ENCODE measurements around the gene IL12RB1.
A peak's percentile ranks its signal among the peaks of the same experiment; 100 is the strongest.
"Not testable (repeated sequence)": the region's sequence is repeated elsewhere in the genome, so short reads cannot be mapped to it uniquely, and the experiment has no call there.

IL12RB1 gene

GRCh38 chr19:18046059-18046718, 40.5 kb downstream of the IL12RB1 start:
- DNase-seq (ENCODE audit: low spot score): no peak

GRCh38 chr19:18045307-18046050, 41.3 kb downstream of the IL12RB1 start:
- no peak for DNase-seq (ENCODE audit: low spot score)

GRCh38 chr19:18044825-18045304, 41.9 kb downstream of the IL12RB1 start:
- no peak for DNase-seq (ENCODE audit: low spot score)

- no peak for DNase-seq (ENCODE audit: low spot score)
Measured at GRCh38 chr19:18043676-18044075, 43.1 kb downstream of the IL12RB1 start.

GRCh38 chr19:18041054-18041453, 45.7 kb downstream of the IL12RB1 start:
- DNase-seq (ENCODE audit: low spot score): no peak

GRCh38 chr19:18032102-18032501, 54.6 kb downstream of the IL12RB1 start:
- not testable (repeated sequence) for DNase-seq (ENCODE audit: low spot score)

GRCh38 chr19:18031401-18031800, 55.3 kb downstream of the IL12RB1 start:
- not testable (repeated sequence) for DNase-seq (ENCODE audit: low spot score)

GRCh38 chr19:18029617-18030338, 57.0 kb downstream of the IL12RB1 start:
- DNase-seq (ENCODE audit: low spot score): peak; percentile 63

- DNase-seq (ENCODE audit: low spot score): no peak
Measured at GRCh38 chr19:18027151-18027550, 59.6 kb downstream of the IL12RB1 start.

GRCh38 chr19:18023622-18024251, 63.0 kb downstream of the IL12RB1 start:
- no peak for DNase-seq (ENCODE audit: low spot score)

GRCh38 chr19:18021121-18021755, 65.5 kb downstream of the IL12RB1 start:
- DNase-seq (ENCODE audit: low spot score): peak; percentile 78

GRCh38 chr19:18020212-18021085, 66.3 kb downstream of the IL12RB1 start:
- DNase-seq (ENCODE audit: low spot score): peak; percentile 90

- DNase-seq (ENCODE audit: low spot score): no peak
Measured at GRCh38 chr19:18017275-18018083, 69.3 kb downstream of the IL12RB1 start.

- no peak for DNase-seq (ENCODE audit: low spot score)
Measured at GRCh38 chr19:18016209-18016910, 70.4 kb downstream of the IL12RB1 start.

GRCh38 chr19:18014197-18014596, 72.5 kb downstream of the IL12RB1 start:
- DNase-seq (ENCODE audit: low spot score): no peak

- no peak for DNase-seq (ENCODE audit: low spot score)
Measured at GRCh38 chr19:18013210-18014111, 73.3 kb downstream of the IL12RB1 start.

GRCh38 chr19:18010149-18010548, 76.6 kb downstream of the IL12RB1 start:
- no peak for DNase-seq (ENCODE audit: low spot score)

GRCh38 chr19:18009412-18010066, 77.2 kb downstream of the IL12RB1 start:
- no peak for DNase-seq (ENCODE audit: low spot score)
